Stomach (tissue), 9 donors: ENCODE results near the gene TARS2. TPM values are rescaled to one million over a fixed set of nuclear protein-coding genes. Genes with fewer than 3 reads are reported as not detected.

Experiments
- DNase-seq, 2 donors: peaks; one replicate each; pipeline versions ENCODE4 v3.0.0 to v3.0.0-alpha.2; 2013 to 2019
- H3K27ac ChIP-seq, 5 donors: fragments of 200-600 bp in 4 of 5; sonication (generic) in 4 of 5; one replicate each; pipeline ENCODE4 v1.5.1; 2013 to 2019; ENCODE audit warnings: mild to moderate bottlenecking in 1 of 5, moderate library complexity in 1 of 5
- H3K27me3 ChIP-seq, 3 donors: fragments of 200-600 bp; sonication (generic); one replicate each; pipeline ENCODE4 v1.5.1; 2017 to 2019; ENCODE audit warnings: mixed run types in 1 of 3
- H3K36me3 ChIP-seq, 4 donors: fragments of 200-600 bp; sonication (generic); 1 replicate in 3 of 4; 2 replicates in 1 of 4; pipeline ENCODE4 v1.5.1; 2016 to 2019
- H3K4me1 ChIP-seq, 4 donors: fragments of 200-600 bp; sonication (generic); one replicate each; pipeline ENCODE4 v1.5.1; 2016 to 2019
- H3K4me3 ChIP-seq, 4 donors: fragments of 200-600 bp; sonication (generic) in 3 of 4; one replicate each; pipeline ENCODE4 v1.5.1; 2016 to 2019; ENCODE audit warnings: mild to moderate bottlenecking in 1 of 4
- H3K9me3 ChIP-seq, 4 donors: fragments of 200-600 bp; sonication (generic); one replicate each; pipeline ENCODE4 v1.5.1; 2016 to 2019
- CTCF ChIP-seq, 7 experiments: fragments of 450-650 bp in 4 of 7; fragments of 200-600 bp in 3 of 7; sonication (generic) in 3 of 7; IDR thresholded peaks; one replicate each; pipeline ENCODE4 v1.5.1; 2016 to 2019; ENCODE audit warnings: antibody characterized with exemption in 7 of 7, control low read depth in 2 of 7, mild to moderate bottlenecking in 1 of 7
- EP300 ChIP-seq: sonication (generic); formaldehyde crosslinking; IDR thresholded peaks from one replicate; pipeline ENCODE4 v1.6.1; 2017; ENCODE audit warnings: antibody characterized with exemption
- POLR2A ChIP-seq, 4 donors: fragments of 450-650 bp; IDR thresholded peaks; one replicate each; pipeline ENCODE4 v1.6.1; 2016; ENCODE audit warnings: antibody characterized with exemption in 4 of 4, control low read depth in 2 of 4, mild to moderate bottlenecking in 1 of 4, moderate library complexity in 1 of 4
- POLR2AphosphoS5 ChIP-seq, 3 donors: sonication (generic); formaldehyde crosslinking; IDR thresholded peaks; one replicate each; pipeline ENCODE4 v1.6.1; 2016; ENCODE audit warnings: antibody characterized with exemption in 3 of 3
- WGBS, 5 donors: extraction: QIAGEN DNeasy Blood & Tissue Kit in 3 of 5; methylation state at CpG; one replicate each; pipeline versions ENCODE4 v1.1.5 to v1.1.7; 2013 to 2018; 5-methylcytosine and 5-hydroxymethylcytosine counted together
- intact Hi-C: fragments of 100-400 bp; cut with DNase I; formaldehyde crosslinking; loops from one replicate; pipeline ENCODE4 v1.15.1; 2023; ENCODE audit warnings: low total_unique reads
- polyA plus RNA-seq, 3 donors: library from polyadenylated mRNA; stranded (reverse); fragments of 200-250 nt; gene quantifications; one replicate each; pipeline ENCODE4 v1.2.3, GENCODE V29; 2013
- total RNA-seq, 5 donors: library from RNA; depleted of rRNA; stranded (reverse); fragments of >200 nt; gene quantifications; one replicate each; pipeline versions ENCODE4 v1.1.0 to v1.2.3, GENCODE V29; 2014 to 2016
- donor health status: healthy with polysubstance abuse.
- donor health status: Bipolar disorder and iron deficiency.
- donor health status: healthy.

TARS2 gene
- total and polyA plus RNA-seq, 8 donors: 3.5 to 46.2 (median 11.0) TPM

- TF ChIP-seq CTCF (IDR thresholded peaks at IDR 0.05): no peak
- TF ChIP-seq POLR2AphosphoS5 (IDR thresholded peaks at IDR 0.05): no peak
- TF ChIP-seq EP300: no peak
- TF ChIP-seq POLR2A (IDR thresholded peaks at IDR 0.05): no peak
- WGBS, 5 donors: 87 to 92% (median 88%) methylated on average over 3 of the region's 3 CpGs
- intact Hi-C loops: no loop called here
Measured at GRCh38 chr1:150525348-150525747, 38.1 kb downstream of the TARS2 start.

GRCh38 chr1:150528196-150528595 lies 41.0 kb downstream of the TARS2 start:
- no peak for DNase-seq
- Histone ChIP-seq H3K4me1 (peaks cover 4 to 37% (median 28%) of the 10 kb centered on the region in 4 donors), H3K27me3 (no peaks in the 10 kb centered on the region), H3K9me3 (no peaks in the 10 kb centered on the region), H3K4me3 (no peak overlapping the region), H3K36me3 (no peaks in the 10 kb centered on the region), H3K27ac (peak overlapping the region in 4 of 5 donors; percentile 64 to 88 (median 78))
- 50 to 88% (median 68%) methylated on average over 1 of the region's 1 CpG for WGBS, 5 donors
- no peak for TF ChIP-seq POLR2AphosphoS5 (IDR thresholded peaks at IDR 0.05)
- no peak for TF ChIP-seq CTCF (IDR thresholded peaks at IDR 0.05)
- intact Hi-C loops: no loop called here

More at GRCh38 chr1:150525348-150525747, 38.1 kb downstream of the TARS2 start:
- Histone ChIP-seq H3K27me3 (no peaks in the 10 kb centered on the region), H3K9me3 (no peaks in the 10 kb centered on the region), H3K4me3 (no peak overlapping the region), H3K36me3 (no peaks in the 10 kb centered on the region), H3K4me1 (peaks cover 4 to 17% (median 12%) of the 10 kb centered on the region in 4 donors), H3K27ac (no peak overlapping the region)
- DNase-seq: no peak

- no peaks in the 10 kb centered on the region for H3K27me3 ChIP-seq
- no peaks in the 10 kb centered on the region for H3K36me3 ChIP-seq
- WGBS, 5 donors: 8 to 21% (median 15%) methylated on average over 4 of the region's 4 CpGs
- intact Hi-C loops: no loop called here
- H3K4me1 ChIP-seq: peaks cover 4 to 44% (median 28%) of the 10 kb centered on the region in 4 donors
- no peaks in the 10 kb centered on the region for H3K9me3 ChIP-seq
- TF ChIP-seq CTCF (IDR thresholded peaks at IDR 0.05) (no peak), POLR2AphosphoS5 (IDR thresholded peaks at IDR 0.05) (peak in 2 of 3 donors; percentile 5 to 56)
- H3K27ac ChIP-seq: peak overlapping the region; percentile 64 to 90 (median 80)
- peak in 1 of 2 donors; percentile 89 for DNase-seq
- no peak overlapping the region for H3K4me3 ChIP-seq
Measured at GRCh38 chr1:150529017-150529416, 41.8 kb downstream of the TARS2 start.

- no peaks in the 10 kb centered on the region for H3K9me3 ChIP-seq
- peak overlapping the region in 2 of 5 donors; percentile 11 to 88 for H3K27ac ChIP-seq
Measured at GRCh38 chr1:150530491-150531159, 43.4 kb downstream of the TARS2 start.

More at GRCh38 chr1:150530491-150531159, 43.4 kb downstream of the TARS2 start:
- Histone ChIP-seq H3K36me3 (no peaks in the 10 kb centered on the region), H3K27me3 (no peaks in the 10 kb centered on the region), H3K4me3 (no peak overlapping the region), H3K4me1 (peaks cover 4 to 48% (median 28%) of the 10 kb centered on the region in 4 donors)
- no peak for DNase-seq
- TF ChIP-seq EP300 (no peak), POLR2A (IDR thresholded peaks at IDR 0.05) (no peak), POLR2AphosphoS5 (IDR thresholded peaks at IDR 0.05) (no peak), CTCF (IDR thresholded peaks at IDR 0.05) (no peak)
- intact Hi-C loops: loop anchor here (5.0 kb wide), 1 partner anchor 68 kb away; no protein-coding TSS in a partner anchor
- 93 to 96% (median 95%) methylated on average over 14 of the region's 14 CpGs for WGBS, 5 donors
